ENCODE measurements around the gene PTH2. TPM values are rescaled to one million over a fixed set of nuclear protein-coding genes. Genes with fewer than 3 reads are reported as not detected.
A peak's percentile ranks its signal among the peaks of the same experiment; 100 is the strongest.

Gene PTH2
- total RNA-seq, 1 experiment from 2014 or later, result 0.96 TPM

- no peaks in the 10 kb centered on the region for H3K9me3 ChIP-seq (ENCODE audit: control insufficient read depth, low read depth, low read length)
- H2AK5ac ChIP-seq (ENCODE audit: insufficient read length, low read length), result no peak overlapping the region
- H3K36me3 Mint-ChIP-seq (ENCODE audit: insufficient read depth in 1 of 3, low read depth in 3 of 3), result no peaks in the 10 kb centered on the region; a peak in 2 of 7 replicates
- no peak overlapping the region for H3K9ac ChIP-seq (ENCODE audit: extremely low read depth, insufficient read length, low read length)
- no peak overlapping the region for H3K14ac ChIP-seq (ENCODE audit: insufficient read depth, low read length)
- no CpG with 5 or more reads among the region's 48 CpGs for WGBS (ENCODE audit: extremely low coverage, insufficient read length, low lambda C conversion rate)
- H4K5ac ChIP-seq (ENCODE audit: insufficient read length, low read depth, low read length), result no peak overlapping the region
- no peaks in the 10 kb centered on the region for H4K20me1 ChIP-seq (ENCODE audit: control insufficient read depth, insufficient read depth, insufficient read length)
- H3K23me2 ChIP-seq (ENCODE audit: insufficient read length, low read depth, low read length, poor library complexity, severe bottlenecking), result peaks cover 13% of the 10 kb centered on the region
- no peak overlapping the region for H4K91ac ChIP-seq (ENCODE audit: insufficient read length, low read depth, low read length)
- H3K4me1 ChIP-seq (ENCODE audit: insufficient read depth, low read length), result peaks cover 2% of the 10 kb centered on the region; the same call in 1 of the 2 replicates
- H3K79me1 ChIP-seq (ENCODE audit: insufficient read depth, low read depth, low read length, poor library complexity, severe bottlenecking), result no peaks in the 10 kb centered on the region
- peak overlapping the region in 1 of 2 experiments; percentile 52; a peak in 3 of 5 replicates for H3K4me3 Mint-ChIP-seq
- no peak overlapping the region for H3K18ac ChIP-seq (ENCODE audit: insufficient read length, low read depth, low read length)
- H2BK15ac ChIP-seq (ENCODE audit: low read depth, low read length), result no peak overlapping the region
- H3K23ac ChIP-seq (ENCODE audit: insufficient read length, low read depth, low read length), result no peak overlapping the region
- peaks cover 32% of the 10 kb centered on the region; the same call in 1 of the 2 replicates for H3K27me3 ChIP-seq (ENCODE audit: insufficient read depth, low read length)
- no peak overlapping the region for H3K56ac ChIP-seq (ENCODE audit: insufficient read length, low read depth, low read length)
- no peak overlapping the region for H2BK20ac ChIP-seq (ENCODE audit: low read depth, low read length, poor library complexity, severe bottlenecking)
- H4K8ac ChIP-seq (replicated peaks; ENCODE audit: insufficient read length, low read depth, low read length), result no peak overlapping the region
- H3K9me3 Mint-ChIP-seq, result peaks cover 0 to 9% of the 10 kb centered on the region in 2 experiments; a peak in 1 of 5 replicates
- H2BK12ac ChIP-seq (ENCODE audit: insufficient read length, low read depth, low read length), result no peak overlapping the region
- no peak overlapping the region for H3K4me2 ChIP-seq (ENCODE audit: insufficient read depth, insufficient read length, low read length)
- H2AFZ ChIP-seq (ENCODE audit: low read length), result no peak overlapping the region
- no peaks in the 10 kb centered on the region for H3K79me2 ChIP-seq (ENCODE audit: insufficient read depth, low read length)
- peak; percentile 99 for DNase-seq
- H3T11ph ChIP-seq (ENCODE audit: low read length), result no peak overlapping the region
- peaks cover 65% of the 10 kb centered on the region for H3K27me3 Mint-ChIP-seq (ENCODE audit: low read depth)
- no peak for TF ChIP-seq CTCF (conservative IDR thresholded peaks at IDR 0.05)
- no peak overlapping the region for H2BK120ac ChIP-seq (ENCODE audit: low read depth, low read length, poor library complexity, severe bottlenecking)
- H3K4me1 Mint-ChIP-seq, result peaks cover 60 to 76% of the 10 kb centered on the region in 2 experiments
- H3K4ac ChIP-seq (ENCODE audit: low read depth, low read length), result no peak overlapping the region
- H2BK5ac ChIP-seq (ENCODE audit: insufficient read length, low read length), result no peak overlapping the region
- peak overlapping the region in 1 of 3 experiments; percentile 84; a peak in 1 of 7 replicates for H3K27ac Mint-ChIP-seq
- no peak overlapping the region for H3K27ac ChIP-seq (ENCODE audit: insufficient read length, low read depth, low read length)
Observed at GRCh38 chr19:49421039-49421877, 2.0 kb downstream of the PTH2 start.
